ENCODE data around the gene BANP. TPM values are rescaled to one million over a fixed set of nuclear protein-coding genes. Genes with fewer than 3 reads are reported as not detected.
"Not testable (repeated sequence)": the region's sequence is repeated elsewhere in the genome, so short reads cannot be mapped to it uniquely, and the experiment has no call there.

The BANP gene
- total and polyA plus RNA-seq, 12 donors, result 10.4 to 29.8 (median 21.7) TPM

- Histone ChIP-seq H3K9me3 (replicated peaks in 1 of 3) (no peaks in the 10 kb centered on the region), H3K36me3 (replicated peaks in 1 of 2) (no peaks in the 10 kb centered on the region), H3K4me3 (no peak overlapping the region), H3K4me1 (replicated peaks in 1 of 2) (no peaks in the 10 kb centered on the region), H3K27ac (no peak overlapping the region), H3K27me3 (no peaks in the 10 kb centered on the region)
- no peak for DNase-seq
- 86 to 88% (median 87%) methylated on average over 13 of the region's 13 CpGs for WGBS, 4 donors
- intact Hi-C loops (cut with DNase I), result no loop called here
- TF ChIP-seq CTCF (IDR thresholded peaks at IDR 0.05), result no peak
- no peak for TF ChIP-seq POLR2A (IDR thresholded peaks at IDR 0.05)
Observed at GRCh38 chr16:88116121-88116520, 164.9 kb downstream of the BANP start.

GRCh38 chr16:88117476-88117868, 166.2 kb downstream of the BANP start:
- H3K4me1 ChIP-seq (replicated peaks in 1 of 2), result no peaks in the 10 kb centered on the region
- no peaks in the 10 kb centered on the region for H3K36me3 ChIP-seq (replicated peaks in 1 of 2)
- intact Hi-C loops (cut with DNase I), result no loop called here
- no peak overlapping the region for H3K27ac ChIP-seq
- no peak for TF ChIP-seq CTCF (IDR thresholded peaks at IDR 0.05)
- TF ChIP-seq POLR2A (IDR thresholded peaks at IDR 0.05), result no peak
- no peak for DNase-seq
- WGBS, 4 donors, result 90 to 96% (median 92%) methylated on average over 19 to 20 of the region's 20 CpGs
- H3K4me3 ChIP-seq, result no peak overlapping the region
- H3K27me3 ChIP-seq, result no peaks in the 10 kb centered on the region
- no peaks in the 10 kb centered on the region for H3K9me3 ChIP-seq (replicated peaks in 1 of 3)

- H3K9me3 ChIP-seq (replicated peaks in 1 of 3), result no peaks in the 10 kb centered on the region
- whole genome bisulfite sequencing, 4 donors, result 78 to 86% (median 80%) methylated on average over 11 to 13 of the region's 13 CpGs
- H3K27ac ChIP-seq, result peak overlapping the region in 1 of 5 donors; percentile 88
Observed at GRCh38 chr16:88118376-88118775, 167.1 kb downstream of the BANP start.

GRCh38 chr16:88118852-88119741, 167.9 kb downstream of the BANP start:
- 43 to 50% (median 46%) methylated on average over 20 to 28 of the region's 28 CpGs for WGBS, 4 donors
- peak overlapping the region in 3 of 5 donors; percentile 38 to 88 (median 51) for H3K27ac ChIP-seq
- H3K4me3 ChIP-seq; H3K36me3 ChIP-seq (replicated peaks in 1 of 2); H3K27me3 ChIP-seq; H3K9me3 ChIP-seq (replicated peaks in 1 of 3); intact Hi-C loops (cut with DNase I); H3K4me1 ChIP-seq (replicated peaks in 1 of 2): not testable (repeated sequence)
- DNase-seq, result peak in 5 of 7 donors; percentile 21 to 41 (median 33)
- TF ChIP-seq CTCF (IDR thresholded peaks at IDR 0.05), result peak in 1 of 6 experiments; percentile 8

More at GRCh38 chr16:88118376-88118775, 167.1 kb downstream of the BANP start:
- no peak for DNase-seq
- TF ChIP-seq CTCF (IDR thresholded peaks at IDR 0.05) (no peak), POLR2A (IDR thresholded peaks at IDR 0.05) (no peak)
- H3K4me1 ChIP-seq (replicated peaks in 1 of 2), result no peaks in the 10 kb centered on the region
- no peak overlapping the region for H3K4me3 ChIP-seq
- intact Hi-C loops (cut with DNase I), result no loop called here
- no peaks in the 10 kb centered on the region for H3K27me3 ChIP-seq
- no peaks in the 10 kb centered on the region for H3K36me3 ChIP-seq (replicated peaks in 1 of 2)

- H3K27ac ChIP-seq, result peak overlapping the region in 1 of 5 donors; percentile 88
- H3K4me3 ChIP-seq; H3K9me3 ChIP-seq (replicated peaks in 1 of 3); H3K36me3 ChIP-seq (replicated peaks in 1 of 2); DNase-seq; H3K4me1 ChIP-seq (replicated peaks in 1 of 2); intact Hi-C loops (cut with DNase I); H3K27me3 ChIP-seq: not testable (repeated sequence)
- 90 to 96% (median 95%) methylated on average over 35 to 49 of the region's 49 CpGs for WGBS, 4 donors
Observed at GRCh38 chr16:88119881-88120751, 168.9 kb downstream of the BANP start.
